Trophoblast cell (in vitro differentiated cells and primary cell): ENCODE data around the gene ESR2.

Experiments used
- DNase-seq, 2 donors: peaks; one replicate each; pipeline ENCODE4 v3.0.0-alpha.2; 2016
- H2AFZ ChIP-seq: 2 replicates; pipeline ENCODE4 v1.6.1; 2013; ENCODE audit warnings: low read length, moderate library complexity, mild to moderate bottlenecking; ENCODE audit not compliant: insufficient read depth, poor library complexity
- H2AK5ac ChIP-seq: 2 replicates; pipeline ENCODE4 v1.6.1; 2013; ENCODE audit warnings: mild to moderate bottlenecking, low read length
- H2BK120ac ChIP-seq: 2 replicates; pipeline ENCODE4 v1.6.1; 2013; ENCODE audit warnings: low read length, mild to moderate bottlenecking, moderate library complexity; ENCODE audit not compliant: insufficient read depth, poor library complexity
- H2BK12ac ChIP-seq: 2 replicates; pipeline ENCODE4 v1.6.1; 2013; ENCODE audit warnings: mild to moderate bottlenecking, low read length, moderate library complexity
- H2BK5ac ChIP-seq: 2 replicates; pipeline ENCODE4 v1.6.1; 2013; ENCODE audit warnings: low read length, low read depth, moderate library complexity, mild to moderate bottlenecking; ENCODE audit not compliant: poor library complexity
- H3K14ac ChIP-seq: 2 replicates; pipeline ENCODE4 v1.6.1; 2013; ENCODE audit warnings: mild to moderate bottlenecking, low read length
- H3K18ac ChIP-seq: 2 replicates; pipeline ENCODE4 v1.6.1; 2013; ENCODE audit warnings: mild to moderate bottlenecking, low read length
- H3K23ac ChIP-seq: 2 replicates; pipeline ENCODE4 v1.6.1; 2013; ENCODE audit warnings: low read length
- H3K27ac ChIP-seq: 2 replicates; pipeline ENCODE4 v1.5.1; 2013; ENCODE audit warnings: low read depth, mild to moderate bottlenecking, inconsistent platforms, low read length, moderate library complexity
- H3K27me3 ChIP-seq: 2 replicates; pipeline ENCODE4 v1.6.1; 2013; ENCODE audit warnings: inconsistent platforms, mild to moderate bottlenecking, low read length, moderate library complexity; ENCODE audit not compliant: insufficient read depth
- H3K36me3 ChIP-seq, 2 experiments: 1 replicate in 1 of 2; 2 replicates in 1 of 2; pipeline ENCODE4 v1.6.1; 2013; ENCODE audit warnings: low read length in 2 of 2, mild to moderate bottlenecking in 2 of 2, moderate library complexity in 1 of 2; ENCODE audit not compliant: insufficient read depth in 2 of 2, control insufficient read depth in 1 of 2
- H3K4ac ChIP-seq: 2 replicates; pipeline ENCODE4 v1.6.1; 2013; ENCODE audit warnings: low read depth, mild to moderate bottlenecking, low read length, moderate library complexity
- H3K4me1 ChIP-seq, 2 experiments: 1 replicate in 1 of 2; 2 replicates in 1 of 2; pipeline ENCODE4 v1.6.1; 2013; ENCODE audit warnings: low read length in 2 of 2, mild to moderate bottlenecking in 2 of 2, moderate library complexity in 1 of 2; ENCODE audit not compliant: insufficient read depth in 2 of 2, control insufficient read depth in 1 of 2
- H3K4me2 ChIP-seq: 2 replicates; pipeline ENCODE4 v1.6.1; 2013; ENCODE audit warnings: inconsistent platforms, mild to moderate bottlenecking, low read length, moderate library complexity
- H3K4me3 ChIP-seq: 2 replicates; pipeline ENCODE4 v1.5.1; 2013; ENCODE audit warnings: mild to moderate bottlenecking, low read depth, low read length, inconsistent platforms
- H3K79me1 ChIP-seq: one replicate; pipeline ENCODE4 v1.6.1; 2013; ENCODE audit warnings: low read length
- H3K79me2 ChIP-seq: 2 replicates; pipeline ENCODE4 v1.6.1; 2013; ENCODE audit warnings: low read length, mild to moderate bottlenecking; ENCODE audit not compliant: control insufficient read depth, insufficient read depth, poor library complexity
- H3K9ac ChIP-seq: 2 replicates; pipeline ENCODE4 v1.6.1; 2013; ENCODE audit warnings: mild to moderate bottlenecking, low read length
- H3K9me3 ChIP-seq: 2 replicates; pipeline ENCODE4 v1.6.1; 2013; ENCODE audit warnings: low read depth, mild to moderate bottlenecking, control low read depth, inconsistent platforms, low read length; ENCODE audit not compliant: insufficient read depth
- H4K12ac ChIP-seq: 2 replicates; pipeline ENCODE4 v1.6.1; 2013; ENCODE audit warnings: low read depth, mild to moderate bottlenecking, low read length, moderate library complexity
- H4K8ac ChIP-seq: 2 replicates; pipeline ENCODE4 v1.6.1; 2013; ENCODE audit warnings: low read depth, mild to moderate bottlenecking, low read length, moderate library complexity
- H4K91ac ChIP-seq: one replicate; pipeline ENCODE4 v1.6.1; 2013; ENCODE audit warnings: low read depth, mild to moderate bottlenecking, low read length, moderate library complexity
- WGBS: extraction: QIAGEN DNeasy Blood & Tissue Kit; methylation state at CpG from one replicate; pipeline ENCODE4 v1.1.7; 2013; ENCODE audit warnings: missing lambda C conversion rate; ENCODE audit not compliant: insufficient read length, insufficient coverage; ENCODE audit errors: extremely low coverage; 5-methylcytosine and 5-hydroxymethylcytosine counted together

The ESR2 gene

DNA sequence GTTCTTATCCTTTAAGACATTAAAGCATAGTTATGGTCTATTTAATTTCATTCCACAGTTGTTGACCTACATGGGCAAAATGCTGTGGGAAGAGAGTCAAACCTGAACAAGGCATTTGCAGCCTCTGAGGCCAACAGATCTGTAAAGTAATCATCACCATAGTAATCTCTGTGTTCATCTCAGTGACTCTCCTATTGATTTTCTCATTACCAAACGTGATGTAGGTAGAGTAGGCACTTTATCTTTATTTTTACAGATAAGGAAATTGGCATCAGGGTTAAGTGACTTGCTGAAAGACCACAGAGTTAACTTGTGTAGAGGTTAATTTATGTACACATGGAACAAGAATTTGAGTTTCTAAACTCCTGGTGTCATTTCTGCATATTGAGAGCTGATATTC, 203.0 kb downstream of the ESR2 start:
- no peak overlapping the region for H3K4me3 ChIP-seq
- no peak overlapping the region for H3K18ac ChIP-seq
- no peak overlapping the region for H2AK5ac ChIP-seq
- no peak overlapping the region for H4K12ac ChIP-seq
- H4K8ac ChIP-seq: no peak overlapping the region
- H3K9me3 ChIP-seq: no peaks in the 10 kb centered on the region
- H3K36me3 ChIP-seq: peaks cover 2% of the 10 kb centered on the region in 2 experiments
- no peak overlapping the region for H2BK12ac ChIP-seq
- no peak overlapping the region for H3K4me2 ChIP-seq
- H2BK5ac ChIP-seq: no peak overlapping the region
- no peak overlapping the region for H3K9ac ChIP-seq
- no peak overlapping the region for H2BK120ac ChIP-seq
- DNase-seq: no peak
- no peak overlapping the region for H3K14ac ChIP-seq
- WGBS: no CpG with 5 or more reads among the region's 1 CpG
- H2AFZ ChIP-seq: no peak overlapping the region
- no peak overlapping the region for H3K4ac ChIP-seq
- H3K79me2 ChIP-seq: no peaks in the 10 kb centered on the region
- no peak overlapping the region for H4K91ac ChIP-seq
- no peak overlapping the region for H3K27ac ChIP-seq
- no peaks in the 10 kb centered on the region for H3K4me1 ChIP-seq
- no peaks in the 10 kb centered on the region for H3K27me3 ChIP-seq
- no peaks in the 10 kb centered on the region for H3K79me1 ChIP-seq
- no peak overlapping the region for H3K23ac ChIP-seq

DNA sequence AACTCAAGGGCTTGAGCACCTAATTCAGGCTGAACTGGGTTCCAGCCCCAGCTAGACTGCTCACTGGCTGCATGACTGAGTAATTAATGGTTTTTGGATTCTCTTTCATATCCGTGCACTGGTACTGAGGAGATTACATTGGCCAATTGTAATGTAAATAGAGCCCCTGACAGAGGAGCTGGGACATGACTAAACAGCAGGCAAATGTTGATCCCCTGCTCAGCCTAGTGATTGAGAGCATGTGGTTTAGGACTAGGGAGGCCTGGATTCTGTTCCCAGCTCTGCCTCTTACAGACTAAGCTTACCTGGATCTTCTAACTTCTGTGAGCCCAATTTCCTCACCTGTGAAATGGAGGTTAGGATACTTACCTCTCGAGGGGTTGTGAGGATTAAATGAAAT, 204.3 kb downstream of the ESR2 start:
- Histone ChIP-seq H4K91ac (no peak overlapping the region), H3K9ac (no peak overlapping the region), H2AFZ (no peak overlapping the region), H4K12ac (no peak overlapping the region), H3K9me3 (no peaks in the 10 kb centered on the region), H3K36me3 (peaks cover 2 to 3% of the 10 kb centered on the region in 2 experiments), H3K4ac (no peak overlapping the region), H2BK120ac (no peak overlapping the region), H3K18ac (no peak overlapping the region), H3K79me1 (no peaks in the 10 kb centered on the region), H3K27me3 (no peaks in the 10 kb centered on the region), H3K23ac (no peak overlapping the region), H3K4me1 (no peaks in the 10 kb centered on the region), H3K79me2 (no peaks in the 10 kb centered on the region), H3K4me3 (no peak overlapping the region), H2AK5ac (no peak overlapping the region), H3K4me2 (no peak overlapping the region), H4K8ac (no peak overlapping the region), H3K27ac (no peak overlapping the region), H2BK5ac (no peak overlapping the region), H3K14ac (no peak overlapping the region), H2BK12ac (no peak overlapping the region)
- no CpG with 5 or more reads among the region's 2 CpGs for WGBS
- no peak for DNase-seq

DNA sequence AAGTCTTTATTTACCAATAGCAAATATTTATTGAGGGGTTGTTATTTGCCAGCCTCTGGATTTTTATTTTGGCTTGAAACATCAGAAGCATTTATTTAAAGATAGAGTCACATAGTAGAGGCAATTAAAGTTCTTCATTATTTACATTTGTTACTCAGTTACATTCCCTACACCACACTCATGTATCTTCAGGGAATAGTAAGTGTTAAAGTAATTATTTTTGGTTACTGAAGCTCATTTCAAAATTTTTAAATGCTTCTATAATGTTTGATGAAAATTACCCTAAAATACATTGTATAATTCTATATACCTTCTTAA, 205.6 kb downstream of the ESR2 start:
- Histone ChIP-seq H3K36me3 (peaks cover 4 to 6% of the 10 kb centered on the region in 2 experiments), H3K4ac (no peak overlapping the region), H3K18ac (no peak overlapping the region), H3K79me2 (no peaks in the 10 kb centered on the region), H2BK120ac (no peak overlapping the region), H3K4me1 (no peaks in the 10 kb centered on the region), H2AK5ac (no peak overlapping the region), H2BK5ac (no peak overlapping the region), H3K4me2 (no peak overlapping the region), H2BK12ac (no peak overlapping the region), H3K23ac (no peak overlapping the region), H4K91ac (no peak overlapping the region), H4K12ac (no peak overlapping the region), H3K27ac (no peak overlapping the region), H3K79me1 (no peaks in the 10 kb centered on the region), H3K4me3 (no peak overlapping the region), H2AFZ (no peak overlapping the region), H4K8ac (no peak overlapping the region), H3K9me3 (no peaks in the 10 kb centered on the region), H3K27me3 (no peaks in the 10 kb centered on the region), H3K14ac (no peak overlapping the region), H3K9ac (no peak overlapping the region)
- DNase-seq: no peak

DNA sequence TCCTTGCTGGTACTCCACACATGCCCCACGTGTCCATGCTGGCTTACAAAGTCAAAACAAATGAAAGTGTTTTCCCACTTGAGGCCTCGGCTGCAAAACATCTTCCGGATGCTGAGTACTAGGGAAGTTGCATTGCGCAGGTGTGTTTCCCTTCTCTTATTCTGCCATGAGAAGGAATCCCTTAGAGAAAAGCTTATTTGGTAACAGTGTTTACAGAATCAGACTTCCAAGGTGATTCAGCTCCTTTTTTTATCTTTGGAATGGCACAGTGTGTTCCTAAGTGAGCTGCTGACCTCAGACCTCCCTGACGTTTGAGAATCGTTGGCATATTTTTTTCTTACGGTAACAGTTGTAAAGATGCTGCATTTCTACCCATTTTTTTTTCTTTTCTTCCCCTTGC, 211.3 kb downstream of the ESR2 start:
- no peak overlapping the region for H4K91ac ChIP-seq
- peak; percentile 32 to 53 for DNase-seq
- no peak overlapping the region for H3K27ac ChIP-seq
- H2BK5ac ChIP-seq: no peak overlapping the region
- no peaks in the 10 kb centered on the region for H3K4me1 ChIP-seq
- H3K4me3 ChIP-seq: no peak overlapping the region
- H3K79me1 ChIP-seq: no peaks in the 10 kb centered on the region
- no peak overlapping the region for H2BK120ac ChIP-seq
- no peaks in the 10 kb centered on the region for H3K27me3 ChIP-seq
- no peak overlapping the region for H2AK5ac ChIP-seq
- H3K36me3 ChIP-seq: peaks cover 7 to 8% of the 10 kb centered on the region in 2 experiments
- no peaks in the 10 kb centered on the region for H3K79me2 ChIP-seq
- H2AFZ ChIP-seq: no peak overlapping the region
- H3K4ac ChIP-seq: no peak overlapping the region
- no peak overlapping the region for H3K14ac ChIP-seq
- no peak overlapping the region for H4K8ac ChIP-seq
- H3K4me2 ChIP-seq: no peak overlapping the region
- no peak overlapping the region for H2BK12ac ChIP-seq
- H3K9ac ChIP-seq: no peak overlapping the region
- WGBS: no CpG with 5 or more reads among the region's 7 CpGs
- H3K9me3 ChIP-seq: no peaks in the 10 kb centered on the region
- H4K12ac ChIP-seq: no peak overlapping the region
- H3K23ac ChIP-seq: no peak overlapping the region
- H3K18ac ChIP-seq: no peak overlapping the region
